Measurements from ENCODE around the gene USP6NL.

The USP6NL gene

DNA sequence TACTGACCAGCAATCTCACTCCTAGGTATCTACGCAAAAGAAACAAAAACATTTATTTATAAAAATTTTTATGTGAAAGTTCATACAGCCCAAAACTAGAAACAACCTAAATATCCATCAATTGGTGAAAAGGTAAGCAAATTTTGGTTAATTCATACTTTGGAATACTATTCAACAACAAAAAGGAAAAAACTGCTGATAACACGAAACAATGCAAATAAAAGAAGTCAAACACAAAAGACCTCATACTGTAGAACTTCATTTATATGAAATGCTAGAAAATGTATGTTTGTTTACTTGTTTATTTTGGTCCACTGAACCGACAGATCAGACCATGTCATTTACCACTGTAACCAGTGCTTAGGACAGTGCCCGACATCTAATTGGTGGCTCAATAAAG, 60.3 kb downstream of the USP6NL start:
- DNase-seq (ENCODE audit: low read depth, low spot score) = no peak

DNA sequence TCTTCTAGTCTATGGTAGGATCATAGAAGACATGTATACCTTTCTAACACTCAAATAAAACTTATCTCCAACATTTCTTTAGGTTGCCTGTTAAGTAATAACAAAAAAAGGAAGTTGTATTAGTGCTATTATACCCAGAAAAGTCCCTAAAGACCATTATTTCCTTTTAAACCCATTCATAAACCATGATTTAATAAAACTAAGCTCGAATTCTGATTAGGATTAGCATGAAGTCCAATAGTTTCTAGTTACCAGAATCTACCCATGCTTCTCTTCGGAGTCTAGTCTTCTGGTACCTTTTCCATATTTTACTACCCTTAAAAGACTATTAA, 62.7 kb downstream of the USP6NL start:
- no peak for DNase-seq (ENCODE audit: low read depth, low spot score)

DNA sequence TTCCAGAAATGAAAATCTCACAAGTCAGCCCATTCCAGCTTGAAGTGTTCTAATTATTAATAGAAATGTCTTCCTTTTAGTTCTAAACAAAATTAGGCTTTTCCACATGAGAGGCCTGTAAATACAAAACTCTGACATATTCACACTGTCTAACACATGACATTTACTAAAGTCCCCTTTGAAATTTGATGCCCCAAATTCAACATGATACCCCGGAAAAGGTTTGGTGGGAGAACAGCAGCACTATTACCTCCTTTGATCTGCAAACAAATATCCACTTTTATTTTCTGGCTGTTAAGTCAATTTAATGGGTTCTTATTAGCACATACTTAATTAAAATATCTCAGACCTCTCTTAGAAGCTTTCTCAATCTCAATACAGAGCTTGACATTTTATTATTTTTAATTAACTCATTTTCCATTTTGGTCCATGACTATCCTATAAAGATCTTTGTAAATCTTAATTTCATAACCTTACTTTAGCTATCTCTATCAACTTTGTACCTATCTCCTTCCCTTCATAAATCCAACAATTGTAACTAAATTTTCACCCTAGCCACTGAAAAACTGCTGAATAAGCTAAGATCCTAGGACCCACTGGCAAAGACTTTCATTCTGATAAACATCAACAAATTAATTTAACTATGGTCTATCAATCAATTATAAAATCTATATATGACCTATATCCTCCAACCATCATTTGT, 63.2 kb downstream of the USP6NL start:
- no peak for DNase-seq (ENCODE audit: low read depth, low spot score)

DNA sequence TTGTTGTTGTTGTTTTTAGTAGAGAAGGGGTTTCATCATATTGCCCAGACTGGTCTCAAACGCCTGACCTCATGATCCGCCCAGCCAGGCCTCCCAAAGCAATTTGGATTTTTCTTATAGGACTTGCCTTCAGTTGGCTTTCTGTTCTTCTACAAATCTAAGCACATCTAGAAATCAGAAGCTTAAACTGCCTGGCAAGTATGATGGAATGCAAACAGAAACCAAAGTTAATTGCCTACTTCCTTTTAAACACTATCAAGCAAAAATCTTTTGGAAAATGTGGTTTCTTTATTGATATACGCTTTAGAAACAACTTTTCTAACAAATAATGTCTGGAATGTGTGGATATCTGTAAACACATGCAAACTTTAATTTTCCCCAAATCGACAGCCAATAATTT, 64.9 kb downstream of the USP6NL start:
- no peak for DNase-seq (ENCODE audit: low read depth, low spot score)

DNA sequence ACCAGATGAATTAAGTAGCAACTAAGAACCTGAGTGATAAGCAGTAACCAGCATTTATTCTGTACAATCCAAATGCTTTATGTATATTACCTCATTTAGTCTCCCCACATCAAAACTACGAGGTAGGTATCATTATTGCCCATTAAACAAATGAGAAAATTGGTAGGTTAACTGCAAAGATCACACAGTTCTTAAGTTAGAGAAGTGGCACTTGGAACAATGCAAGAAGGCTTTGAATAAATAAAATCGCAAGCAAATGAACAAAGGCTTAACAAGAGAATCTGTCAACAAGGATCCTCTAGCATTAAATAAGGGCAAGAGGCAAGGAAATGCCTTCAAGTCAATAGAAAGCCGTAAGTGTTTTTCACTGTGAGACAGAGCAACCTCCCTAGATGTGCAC, 70.2 kb downstream of the USP6NL start:
- no peak for DNase-seq (ENCODE audit: low read depth, low spot score)

DNA sequence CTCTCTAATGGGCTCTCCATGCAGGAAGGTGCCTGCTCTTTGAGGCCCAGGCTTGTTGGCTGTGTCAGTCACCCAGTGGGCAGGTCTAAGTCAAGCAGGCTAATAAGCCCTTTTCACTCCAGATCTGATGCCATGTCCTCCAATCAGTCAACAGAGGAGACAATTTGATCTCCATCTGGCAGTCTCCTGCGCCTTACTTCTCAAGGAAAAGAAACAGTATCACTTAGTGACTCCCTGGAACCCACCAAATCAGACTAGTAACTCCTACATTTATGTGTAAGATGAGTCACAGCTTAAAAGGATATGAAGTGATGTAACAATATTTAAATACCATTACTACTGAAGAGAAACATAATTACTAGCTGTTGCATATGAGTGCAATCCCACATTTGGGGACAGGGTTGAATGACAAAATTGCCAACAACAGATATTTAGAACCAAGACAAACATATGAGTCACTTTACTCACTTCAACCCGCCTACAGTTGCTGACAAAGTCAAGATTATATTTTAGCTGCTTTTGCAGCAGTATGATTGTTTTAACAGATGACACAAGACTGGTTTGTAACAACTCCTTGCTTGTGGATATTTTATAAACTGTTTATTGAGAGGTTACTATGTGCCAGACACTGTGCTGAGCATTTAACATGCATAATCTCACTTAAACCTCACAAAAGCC, 72.1 kb downstream of the USP6NL start:
- DNase-seq (ENCODE audit: low read depth, low spot score) = no peak

DNA sequence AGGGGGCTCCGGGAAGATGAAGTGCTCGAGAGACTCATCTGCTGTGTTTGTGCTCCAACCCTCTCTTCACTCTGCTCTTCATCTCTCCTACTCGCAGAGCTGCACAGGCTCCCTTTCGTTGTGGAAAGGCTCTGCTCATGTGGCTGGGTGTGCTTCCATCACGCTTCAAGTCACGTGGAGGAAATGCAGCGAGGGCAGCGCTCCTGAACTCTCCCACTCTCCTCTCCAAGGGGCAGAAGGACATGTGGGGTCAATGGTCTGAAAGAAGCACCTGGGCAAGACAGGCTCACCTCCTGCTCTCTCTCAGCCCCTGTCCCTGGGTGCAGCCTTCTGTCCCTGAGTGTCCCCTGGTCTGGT, 72.6 kb downstream of the USP6NL start:
- no peak for DNase-seq (ENCODE audit: low read depth, low spot score)

DNA sequence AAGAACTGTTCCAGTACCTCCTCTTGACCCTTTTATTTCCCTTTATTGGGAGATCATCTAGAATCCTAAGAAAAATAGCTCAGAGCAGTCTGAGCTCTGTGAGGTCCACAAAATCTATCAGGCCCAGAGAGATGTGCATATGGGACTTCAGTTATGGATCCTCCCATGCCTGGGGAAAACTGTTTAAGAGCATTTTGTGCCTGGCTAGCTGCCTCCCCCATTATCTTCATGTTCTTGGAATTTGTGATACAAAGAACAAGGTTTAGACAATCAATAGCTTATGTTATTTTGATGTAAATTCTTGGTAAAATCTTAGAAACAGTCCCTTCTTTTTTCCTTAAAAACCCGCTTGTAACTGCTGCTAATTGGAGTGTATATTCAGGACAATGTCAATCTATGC, 75.2 kb downstream of the USP6NL start:
- DNase-seq (ENCODE audit: low read depth, low spot score) = no peak

DNA sequence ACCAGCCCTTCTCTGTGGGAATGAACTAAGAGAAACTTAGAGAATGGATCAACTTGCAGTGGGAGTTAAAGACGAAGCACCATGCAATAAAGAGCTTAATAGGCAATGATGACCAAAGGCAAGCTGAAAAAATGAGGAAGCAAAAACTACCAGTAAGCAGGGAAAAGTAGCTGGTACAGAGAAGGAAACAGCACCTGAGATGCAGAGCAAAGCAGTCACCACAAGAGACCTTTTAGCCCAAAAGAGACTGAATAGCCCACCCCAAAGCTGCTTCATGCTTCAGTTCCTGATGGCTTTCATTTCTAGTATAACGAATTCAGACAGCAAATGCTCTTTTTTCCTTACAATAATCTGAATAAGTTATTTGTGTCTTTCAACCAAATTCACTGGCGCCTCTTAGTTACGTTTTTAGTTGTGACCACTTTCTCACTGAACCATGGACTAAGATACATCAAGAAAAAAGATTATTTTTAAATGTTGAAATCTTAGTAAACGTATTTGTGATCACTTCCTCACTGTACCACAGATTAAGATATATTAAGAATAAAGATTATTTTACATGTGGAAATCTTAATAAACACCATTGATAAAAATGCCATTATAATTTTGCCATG, 76.0 kb downstream of the USP6NL start:
- no peak for DNase-seq (ENCODE audit: low read depth, low spot score)

DNA sequence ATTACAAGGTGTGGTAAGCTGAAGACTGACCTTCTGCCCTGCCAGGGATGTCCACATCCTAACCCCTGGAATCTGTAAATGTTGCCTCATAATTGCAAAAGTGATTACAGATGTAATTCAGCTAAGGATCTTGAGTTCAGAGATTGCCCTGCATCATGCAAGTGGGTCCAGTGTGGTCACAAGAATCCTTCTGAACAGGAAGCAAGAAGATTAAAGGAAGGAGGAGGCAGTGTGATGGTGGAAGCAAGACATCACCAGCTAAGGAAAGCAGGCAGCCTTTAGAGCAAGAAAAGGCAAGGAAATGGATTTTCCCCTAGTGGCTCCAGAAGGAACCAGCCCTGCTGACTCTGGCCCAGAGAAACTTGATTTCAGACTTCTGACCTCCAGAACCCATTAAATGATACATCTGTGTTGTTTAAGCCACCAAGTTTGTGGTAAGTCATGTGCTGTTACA, 78.1 kb downstream of the USP6NL start:
- DNase-seq (ENCODE audit: low read depth, low spot score) = no peak

DNA sequence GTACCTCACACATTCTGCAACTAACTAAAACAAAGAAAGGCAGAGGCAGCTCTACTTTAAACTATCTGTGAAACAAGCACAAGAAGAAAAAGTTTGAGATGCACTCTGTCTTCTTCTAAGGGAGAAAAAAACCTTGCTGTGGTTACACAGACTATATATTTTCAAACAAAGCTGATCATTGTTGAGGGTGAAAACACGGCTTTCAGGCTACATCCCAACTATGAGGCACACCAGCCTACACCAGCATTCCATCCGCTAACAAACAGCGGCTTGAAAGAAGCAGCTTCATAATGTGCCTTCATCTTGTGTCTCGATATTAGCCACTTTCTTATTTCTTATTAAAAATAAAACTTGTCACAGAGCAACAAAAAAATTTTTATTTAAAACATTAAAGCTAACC, 79.1 kb downstream of the USP6NL start:
- no peak for DNase-seq (ENCODE audit: low read depth, low spot score)

DNA sequence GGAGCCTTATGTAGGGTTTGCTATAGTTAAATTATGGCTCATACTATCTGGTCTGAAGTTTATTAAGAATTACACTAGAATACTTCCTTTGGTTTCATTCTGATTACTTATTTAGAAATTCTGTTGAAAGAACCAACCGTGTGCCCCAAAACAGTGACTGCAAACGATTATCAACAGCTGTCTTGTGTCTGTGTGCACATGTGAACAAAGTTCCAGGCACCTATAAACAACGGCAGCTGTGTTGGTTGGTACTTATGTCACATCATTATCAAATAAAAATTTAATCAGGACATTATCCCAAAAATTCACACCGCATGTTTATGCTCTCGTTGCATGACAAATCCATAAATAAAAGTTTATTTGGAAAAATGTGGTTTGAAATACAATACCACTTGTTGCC, 80.6 kb downstream of the USP6NL start:
- no peak for DNase-seq (ENCODE audit: low read depth, low spot score)

DNA sequence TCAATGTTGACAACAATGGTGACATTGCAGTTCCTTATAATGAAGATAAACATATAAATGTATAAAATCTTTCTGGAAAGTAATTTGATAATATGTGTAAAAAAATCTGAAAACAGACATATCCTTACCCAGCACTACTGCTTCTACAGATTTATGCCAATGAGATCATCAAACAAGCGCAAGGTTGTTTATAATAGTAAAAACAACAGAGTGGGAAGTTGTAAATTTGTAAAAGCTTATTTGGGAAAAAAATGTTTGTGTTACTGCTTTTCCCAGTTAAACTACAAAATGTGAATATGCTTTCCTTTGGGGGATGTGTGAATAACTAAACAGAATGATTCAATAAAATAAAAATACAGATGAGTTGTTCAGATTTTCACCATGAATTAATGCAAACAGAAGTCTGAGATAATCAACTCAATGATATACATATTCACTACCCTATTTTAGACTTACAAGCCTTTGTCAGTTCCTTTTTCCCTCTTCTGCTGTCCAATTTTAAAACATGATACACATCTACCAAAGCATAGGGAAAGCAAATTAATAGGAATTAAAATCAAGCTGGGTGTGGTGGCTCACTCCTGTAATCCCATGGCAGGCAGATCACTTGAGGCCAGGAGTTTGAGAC, 82.1 kb downstream of the USP6NL start:
- no peak for DNase-seq (ENCODE audit: low read depth, low spot score)

DNA sequence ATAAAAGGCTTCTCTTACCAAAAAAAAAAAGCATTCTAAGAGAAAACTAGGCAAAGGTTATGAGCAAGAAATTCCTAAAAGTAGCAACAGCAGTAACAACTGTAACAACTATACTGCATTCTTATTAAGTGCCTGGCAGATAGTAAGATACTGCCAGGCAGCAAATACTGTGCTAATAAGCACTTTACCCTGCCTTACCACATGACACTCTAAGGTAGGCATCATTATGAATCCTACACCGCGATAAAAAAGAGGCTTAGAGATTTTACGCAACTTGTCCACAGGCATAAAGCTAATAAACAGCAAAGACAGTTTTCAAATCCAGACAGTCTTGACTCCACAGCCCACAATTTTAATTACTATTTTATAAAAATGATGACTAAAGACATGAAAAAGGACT, 83.2 kb downstream of the USP6NL start:
- no peak for DNase-seq (ENCODE audit: low read depth, low spot score)

DNA sequence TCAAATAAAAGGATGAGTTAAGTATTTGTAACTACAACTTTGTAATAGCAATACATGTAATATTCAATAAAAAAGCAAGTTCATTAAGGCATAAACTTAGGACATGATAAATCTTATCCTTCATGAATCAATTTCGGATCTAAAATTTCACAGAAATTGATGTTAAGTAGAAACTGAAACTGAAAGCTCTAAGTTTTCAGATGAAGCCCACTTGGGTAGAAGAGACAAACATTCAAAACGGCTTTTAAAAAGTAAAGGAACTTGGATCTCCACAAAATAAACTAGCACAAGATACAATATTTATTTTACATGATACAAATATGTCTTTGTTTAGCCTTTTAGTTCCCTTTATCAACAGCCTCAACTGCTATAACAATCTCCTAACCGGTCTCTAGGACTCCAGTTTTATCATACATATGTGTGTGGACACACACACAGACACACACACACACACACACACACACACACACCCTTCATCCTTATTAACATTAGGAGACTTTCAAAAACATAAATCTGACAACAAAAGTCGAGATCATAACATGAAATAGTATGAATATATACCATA, 83.7 kb downstream of the USP6NL start:
- DNase-seq (ENCODE audit: low read depth, low spot score) = no peak

DNA sequence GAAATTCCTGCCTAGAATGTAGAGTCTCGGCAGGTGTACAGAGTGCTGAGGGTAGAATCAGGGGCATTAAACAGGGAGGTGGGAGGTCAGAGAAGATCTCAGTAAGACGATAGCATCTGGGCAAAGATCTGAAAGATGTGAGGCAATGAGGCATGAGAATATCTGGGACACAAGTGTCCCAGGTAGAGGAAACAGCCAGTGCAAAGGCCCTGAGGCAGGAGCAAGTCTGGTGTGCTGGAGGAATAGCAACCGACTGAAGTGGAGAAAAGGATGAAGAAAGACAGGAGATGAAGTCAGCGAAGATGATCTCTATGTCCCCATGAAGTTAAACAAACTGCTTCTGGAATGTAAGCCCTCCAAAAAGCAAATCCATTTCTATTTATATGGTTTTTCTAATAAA, 84.4 kb downstream of the USP6NL start:
- DNase-seq (ENCODE audit: low read depth, low spot score) = no peak

DNA sequence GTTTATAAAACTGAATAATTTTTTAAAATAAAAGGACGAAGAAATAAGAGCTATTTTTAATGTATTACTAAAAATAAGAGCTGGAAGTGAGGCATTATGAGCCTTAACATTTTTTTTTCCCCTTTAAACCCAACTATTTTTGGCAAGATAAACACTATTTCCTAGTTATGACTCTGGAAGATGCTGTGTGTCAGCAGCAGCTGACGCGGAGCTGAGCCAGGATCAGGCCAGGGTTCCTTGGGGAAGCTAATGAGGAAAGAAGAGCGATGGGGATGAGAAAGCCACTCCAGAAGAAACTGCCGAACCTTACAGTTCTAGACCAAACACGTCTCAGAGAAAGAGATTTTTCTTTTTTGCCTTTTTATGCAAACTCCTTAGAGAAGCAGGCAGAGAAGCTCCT, 85.9 kb downstream of the USP6NL start:
- DNase-seq (ENCODE audit: low read depth, low spot score) = no peak

DNA sequence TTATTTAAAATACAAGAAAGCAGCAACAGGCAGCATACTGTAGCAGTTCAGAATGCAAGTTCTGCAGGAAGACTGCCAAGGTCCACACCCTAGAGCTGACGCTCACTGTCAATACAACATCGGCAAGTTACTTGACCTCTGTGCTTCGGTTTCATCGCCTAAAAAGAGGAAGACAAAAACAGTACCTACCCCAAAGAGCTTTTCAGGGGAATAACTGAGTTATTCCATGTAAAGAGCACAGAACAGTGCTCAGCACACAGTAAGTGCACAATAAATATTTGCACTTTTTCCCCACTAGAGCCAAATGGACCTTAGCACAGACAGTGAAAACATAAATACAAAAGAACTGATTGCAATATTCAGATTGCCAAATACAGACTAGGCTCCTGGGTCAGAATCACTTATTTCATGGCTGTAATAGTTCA, 88.6 kb downstream of the USP6NL start:
- DNase-seq (ENCODE audit: low read depth, low spot score) = no peak

DNA sequence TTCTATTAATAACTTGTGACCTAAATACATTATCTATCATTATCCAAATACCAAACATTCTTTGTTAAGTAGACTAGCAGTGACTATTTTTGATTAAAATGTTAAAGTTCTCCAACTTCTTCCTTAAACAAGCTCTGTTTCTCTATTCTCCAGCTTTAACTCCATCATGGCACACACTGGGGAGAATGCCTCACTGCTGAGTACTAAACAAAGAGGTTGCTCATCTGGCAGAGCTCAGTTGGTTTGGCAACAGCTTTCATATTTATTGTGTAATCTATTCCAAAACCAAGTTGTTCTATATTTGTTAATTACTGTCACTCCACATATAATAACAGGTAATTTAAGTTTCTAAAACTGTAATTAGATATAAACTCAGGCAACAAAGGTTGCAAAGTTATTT, 89.6 kb downstream of the USP6NL start:
- DNase-seq (ENCODE audit: low read depth, low spot score) = no peak

DNA sequence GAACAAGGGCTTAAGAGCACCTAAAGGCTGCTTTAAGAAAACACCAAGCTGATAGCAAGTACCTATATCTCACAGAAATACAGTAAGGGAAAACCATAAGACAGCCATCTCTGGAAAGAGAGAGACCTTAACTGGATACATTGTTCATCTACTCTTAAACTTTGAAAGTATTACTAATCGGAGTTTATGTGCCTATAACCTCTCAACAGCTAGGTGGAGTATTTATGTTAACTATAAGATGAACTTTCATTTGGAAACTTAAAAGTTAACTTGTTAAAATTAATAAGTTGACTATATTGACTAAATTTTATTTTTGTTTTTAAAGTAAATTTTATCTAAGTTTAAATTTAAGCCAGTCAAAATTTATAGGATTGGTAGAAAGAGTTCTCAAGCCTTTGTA, 90.6 kb downstream of the USP6NL start:
- no peak for DNase-seq (ENCODE audit: low read depth, low spot score)

DNA sequence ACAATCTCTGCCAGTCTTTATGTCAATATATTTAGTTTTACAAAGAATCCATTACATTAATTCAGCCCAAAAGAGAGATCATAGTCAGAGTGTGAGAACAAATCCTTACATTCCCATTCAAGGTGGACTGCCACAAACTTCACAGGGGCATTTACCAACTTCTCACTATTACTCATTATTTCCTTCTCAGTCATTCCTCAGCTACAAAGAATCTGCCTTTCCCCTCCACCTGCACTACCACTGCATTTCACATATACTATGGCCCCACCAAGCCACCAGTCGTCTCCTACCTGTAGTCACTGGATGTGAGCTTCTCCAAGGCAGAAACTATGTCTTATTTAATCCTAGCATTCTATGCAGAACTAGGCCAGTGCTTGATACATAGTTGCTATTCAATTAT, 94.3 kb downstream of the USP6NL start:
- DNase-seq (ENCODE audit: low read depth, low spot score) = no peak

DNA sequence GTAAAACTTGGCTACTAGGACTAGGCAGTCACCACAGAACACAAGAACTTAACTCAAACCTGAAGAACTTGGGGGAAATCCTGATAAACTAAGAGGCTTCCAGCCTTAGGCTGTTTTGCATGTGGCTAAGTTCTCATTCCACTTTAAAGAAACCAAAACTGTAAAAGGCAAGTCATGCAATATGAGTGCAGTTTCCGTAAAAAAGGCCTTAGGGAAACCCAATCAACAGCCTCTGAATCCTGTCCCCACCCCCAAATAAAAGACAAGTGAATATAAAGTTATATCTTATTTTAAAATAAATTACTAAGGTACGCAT, 95.1 kb downstream of the USP6NL start:
- no peak for DNase-seq (ENCODE audit: low read depth, low spot score)
